ENCODE results near the gene RUNX3.

RUNX3 gene

GRCh38 chr1:24921412-24921811, 8.7 kb downstream of the RUNX3 start:
- intact Hi-C loops (cut with DNase I) = no loop called here
- DNase-seq = no peak

- intact Hi-C loops (cut with DNase I) = no loop called here
- no peak for DNase-seq
Observed at GRCh38 chr1:24920533-24920925, 9.5 kb downstream of the RUNX3 start.

GRCh38 chr1:24919791-24920532, 10.1 kb downstream of the RUNX3 start:
- intact Hi-C loops (cut with DNase I) = no loop called here
- DNase-seq = no peak

GRCh38 chr1:24918995-24919605, 11.0 kb downstream of the RUNX3 start:
- no peak for DNase-seq
- intact Hi-C loops (cut with DNase I) = no loop called here

- intact Hi-C loops (cut with DNase I) = no loop called here
- no peak for DNase-seq
Observed at GRCh38 chr1:24918370-24918769, 11.7 kb downstream of the RUNX3 start.

- intact Hi-C loops (cut with DNase I) = no loop called here
- no peak for DNase-seq
Observed at GRCh38 chr1:24917327-24918074, 12.6 kb downstream of the RUNX3 start.

GRCh38 chr1:24915816-24916602, 14.1 kb downstream of the RUNX3 start:
- intact Hi-C loops (cut with DNase I) = no loop called here
- no peak for DNase-seq

- intact Hi-C loops (cut with DNase I) = no loop called here
- peak in 40 of 42 donors; percentile 13 to 72 (median 42) for DNase-seq
Observed at GRCh38 chr1:24914226-24915069, 15.6 kb downstream of the RUNX3 start.

GRCh38 chr1:24913616-24914225, 16.4 kb downstream of the RUNX3 start:
- intact Hi-C loops (cut with DNase I) = no loop called here
- no peak for DNase-seq

GRCh38 chr1:24913274-24913604, 16.8 kb downstream of the RUNX3 start:
- no peak for DNase-seq
- intact Hi-C loops (cut with DNase I) = no loop called here

GRCh38 chr1:24912376-24913273, 17.5 kb downstream of the RUNX3 start:
- intact Hi-C loops (cut with DNase I) = no loop called here
- no peak for DNase-seq

- peak in 21 of 42 donors; percentile 14 to 70 (median 45) for DNase-seq
- intact Hi-C loops (cut with DNase I) = no loop called here
Observed at GRCh38 chr1:24911651-24912155, 18.4 kb downstream of the RUNX3 start.

GRCh38 chr1:24910751-24911650, 19.1 kb downstream of the RUNX3 start:
- DNase-seq = peak in 2 of 42 donors; percentile 5 to 31

GRCh38 chr1:24910210-24910609, 19.9 kb downstream of the RUNX3 start:
- intact Hi-C loops (cut with DNase I) = no loop called here
- DNase-seq = peak in 1 of 42 donors; percentile 5

More at GRCh38 chr1:24910751-24911650, 19.1 kb downstream of the RUNX3 start:
- intact Hi-C loops (cut with DNase I) = no loop called here

- intact Hi-C loops (cut with DNase I) = no loop called here
- DNase-seq = peak in 35 of 42 donors; percentile 14 to 66 (median 40)
Observed at GRCh38 chr1:24909388-24909898, 20.6 kb downstream of the RUNX3 start.

All from head of caudate nucleus (tissue), 42 donors.